Lower leg skin (tissue), 4 donors: ENCODE measurements around the gene CELF2. TPM values are rescaled to one million over a fixed set of nuclear protein-coding genes. Genes with fewer than 3 reads are reported as not detected.

Experiments
- DNase-seq, 2 donors: peaks; one replicate each; pipeline ENCODE4 v3.0.0-alpha.2; 2019; ENCODE audit warnings: low spot score in 2 of 2
- H3K4me3 ChIP-seq: fragments of 200-600 bp; sonication (generic); 2 replicates; pipeline ENCODE4 v1.5.1; 2017; ENCODE audit warnings: mild to moderate bottlenecking, low read depth; ENCODE audit not compliant: poor library complexity, severe bottlenecking
- POLR2A ChIP-seq, 2 donors: fragments of 450-650 bp; IDR thresholded peaks; one replicate each; pipeline ENCODE4 v1.6.1; 2016 to 2017; ENCODE audit warnings: antibody characterized with exemption in 2 of 2, mild to moderate bottlenecking in 1 of 2, moderate library complexity in 1 of 2
- WGBS, 2 donors: methylation state at CpG; one replicate each; pipeline ENCODE4 v1.1.5; 2018; 5-methylcytosine and 5-hydroxymethylcytosine counted together
- intact Hi-C: fragments of 100-400 bp; cut with DNase I; formaldehyde crosslinking; loops from one replicate; pipeline ENCODE4 v1.15.0; 2023; ENCODE audit warnings: low total_unique reads
- total RNA-seq, 4 donors: library from RNA; depleted of rRNA; stranded (reverse); fragments of >200 nt; gene quantifications; one replicate each; pipeline ENCODE4 v1.1.0, GENCODE V29; 2016
- TF ChIP-seq, protein P1 (sequence below), 3 donors: fragments of 450-650 bp; IDR thresholded peaks; one replicate each; pipeline ENCODE4 v1.5.1; 2016; ENCODE audit warnings: antibody characterized with exemption in 3 of 3, mild to moderate bottlenecking in 3 of 3, moderate library complexity in 2 of 3

The CELF2 gene
- total RNA-seq, 4 donors from 2014 or later = 16.9 to 39.9 (median 20.7) TPM

DNA sequence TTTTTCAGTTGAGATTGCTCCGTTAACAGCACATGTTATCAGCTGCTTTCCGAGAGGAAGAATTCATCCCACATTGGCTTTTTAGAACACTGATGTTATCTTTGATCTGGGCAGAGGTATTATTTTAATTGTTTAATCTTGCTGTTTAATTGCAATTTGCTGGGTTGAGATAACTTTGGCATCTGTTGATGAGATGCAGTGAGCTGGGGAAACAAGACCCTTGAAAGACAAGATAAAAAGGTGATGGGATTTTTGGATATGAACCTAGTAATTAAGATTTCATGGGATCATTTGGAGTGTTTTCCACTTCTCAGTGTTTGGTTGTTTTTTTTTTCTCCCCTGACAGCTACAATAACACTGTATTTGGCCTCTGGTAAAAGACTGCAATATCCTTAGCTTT is 4.5 kb downstream of the CELF2 start:
- intact Hi-C loops = no loop called here
- no peak overlapping the region for H3K4me3 ChIP-seq
- WGBS, 2 donors = 51 to 60% methylated on average over 2 of the region's 2 CpGs
- no peak for DNase-seq
- TF ChIP-seq, protein P1, sequence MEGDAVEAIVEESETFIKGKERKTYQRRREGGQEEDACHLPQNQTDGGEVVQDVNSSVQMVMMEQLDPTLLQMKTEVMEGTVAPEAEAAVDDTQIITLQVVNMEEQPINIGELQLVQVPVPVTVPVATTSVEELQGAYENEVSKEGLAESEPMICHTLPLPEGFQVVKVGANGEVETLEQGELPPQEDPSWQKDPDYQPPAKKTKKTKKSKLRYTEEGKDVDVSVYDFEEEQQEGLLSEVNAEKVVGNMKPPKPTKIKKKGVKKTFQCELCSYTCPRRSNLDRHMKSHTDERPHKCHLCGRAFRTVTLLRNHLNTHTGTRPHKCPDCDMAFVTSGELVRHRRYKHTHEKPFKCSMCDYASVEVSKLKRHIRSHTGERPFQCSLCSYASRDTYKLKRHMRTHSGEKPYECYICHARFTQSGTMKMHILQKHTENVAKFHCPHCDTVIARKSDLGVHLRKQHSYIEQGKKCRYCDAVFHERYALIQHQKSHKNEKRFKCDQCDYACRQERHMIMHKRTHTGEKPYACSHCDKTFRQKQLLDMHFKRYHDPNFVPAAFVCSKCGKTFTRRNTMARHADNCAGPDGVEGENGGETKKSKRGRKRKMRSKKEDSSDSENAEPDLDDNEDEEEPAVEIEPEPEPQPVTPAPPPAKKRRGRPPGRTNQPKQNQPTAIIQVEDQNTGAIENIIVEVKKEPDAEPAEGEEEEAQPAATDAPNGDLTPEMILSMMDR (IDR thresholded peaks at IDR 0.05) = no peak
- TF ChIP-seq POLR2A (IDR thresholded peaks at IDR 0.05) = no peak

DNA sequence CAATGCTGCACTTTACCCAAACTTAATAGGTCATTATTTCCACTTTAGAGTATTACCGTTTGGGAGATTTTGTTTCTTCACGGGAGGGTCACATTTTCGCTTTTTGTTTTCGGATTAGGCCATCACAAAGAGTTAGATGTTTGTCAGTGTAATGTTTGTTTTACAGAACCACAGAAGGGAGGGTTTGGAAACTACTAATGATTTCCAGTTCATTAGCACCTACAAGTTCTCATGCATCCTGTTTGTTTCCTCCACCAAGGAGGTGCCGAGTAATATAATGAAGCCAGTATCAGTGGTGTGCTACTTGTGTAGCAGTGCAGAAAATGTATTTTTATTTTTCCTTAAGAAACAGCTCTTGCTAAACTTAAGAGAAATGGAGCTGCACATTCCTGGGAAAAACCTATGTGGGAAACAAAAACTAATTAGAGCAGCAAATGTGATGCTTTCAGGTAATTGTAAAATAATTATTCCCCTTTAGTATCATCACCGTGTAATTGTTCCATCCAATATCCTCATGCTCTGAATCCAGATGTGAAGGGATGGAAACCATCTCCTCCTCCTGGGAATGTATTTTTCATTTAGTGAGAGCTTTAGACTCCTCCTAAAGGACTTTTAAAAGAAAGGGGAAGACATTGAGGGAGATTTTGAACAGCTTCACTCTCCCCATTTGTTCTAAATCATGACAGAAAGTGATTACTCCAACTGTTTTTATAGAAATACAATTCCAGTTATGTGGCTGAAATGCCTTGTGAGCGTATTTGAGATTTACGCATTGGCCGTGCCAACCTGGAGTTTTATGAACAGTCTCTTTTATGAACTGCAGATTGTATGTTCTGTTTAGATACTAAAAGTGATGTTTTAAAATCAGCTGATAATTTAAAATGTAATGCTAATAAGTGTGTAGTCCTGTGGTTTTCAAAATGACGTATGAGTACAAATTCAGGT is 5.6 kb downstream of the CELF2 start:
- 78 to 79% methylated on average over 10 of the region's 10 CpGs for WGBS, 2 donors
- no peak for DNase-seq
- TF ChIP-seq, protein P1 (IDR thresholded peaks at IDR 0.05) = no peak
- no peak for TF ChIP-seq POLR2A (IDR thresholded peaks at IDR 0.05)
- intact Hi-C loops = no loop called here
- H3K4me3 ChIP-seq = no peak overlapping the region

DNA sequence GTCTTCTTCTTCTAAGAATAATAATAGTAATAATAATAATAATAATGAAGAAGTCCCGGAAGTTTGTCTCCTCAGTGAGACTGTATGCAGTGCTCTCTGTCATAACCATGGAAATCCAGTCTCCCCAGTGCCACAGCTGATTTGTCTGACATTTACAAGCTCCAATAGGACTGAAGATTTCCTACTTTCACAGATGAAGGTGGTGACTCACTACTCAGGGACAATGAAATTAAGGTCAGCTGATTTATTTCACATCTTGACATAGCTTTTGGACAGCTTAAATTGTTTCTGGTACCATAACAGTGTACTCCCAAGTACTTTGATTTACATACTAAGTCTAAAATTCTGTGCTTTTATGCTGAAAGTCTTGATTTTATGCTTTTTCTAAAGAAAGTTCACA is 6.9 kb downstream of the CELF2 start:
- WGBS, 2 donors = 74 to 86% methylated on average over 1 of the region's 1 CpG

GRCh38 chr10:11025978-11026377 is 8.3 kb downstream of the CELF2 start:
- intact Hi-C loops = no loop called here
- no peak overlapping the region for H3K4me3 ChIP-seq
- WGBS, 2 donors = 77 to 78% methylated on average over 7 of the region's 7 CpGs
- TF ChIP-seq, protein P1 (IDR thresholded peaks at IDR 0.05) = no peak
- TF ChIP-seq POLR2A (IDR thresholded peaks at IDR 0.05) = no peak
- DNase-seq = no peak

More for the DNA sequence above, 6.9 kb downstream of the CELF2 start:
- TF ChIP-seq, protein P1 (IDR thresholded peaks at IDR 0.05) = no peak
- TF ChIP-seq POLR2A (IDR thresholded peaks at IDR 0.05) = no peak
- intact Hi-C loops = no loop called here
- DNase-seq = no peak
- no peak overlapping the region for H3K4me3 ChIP-seq

DNA sequence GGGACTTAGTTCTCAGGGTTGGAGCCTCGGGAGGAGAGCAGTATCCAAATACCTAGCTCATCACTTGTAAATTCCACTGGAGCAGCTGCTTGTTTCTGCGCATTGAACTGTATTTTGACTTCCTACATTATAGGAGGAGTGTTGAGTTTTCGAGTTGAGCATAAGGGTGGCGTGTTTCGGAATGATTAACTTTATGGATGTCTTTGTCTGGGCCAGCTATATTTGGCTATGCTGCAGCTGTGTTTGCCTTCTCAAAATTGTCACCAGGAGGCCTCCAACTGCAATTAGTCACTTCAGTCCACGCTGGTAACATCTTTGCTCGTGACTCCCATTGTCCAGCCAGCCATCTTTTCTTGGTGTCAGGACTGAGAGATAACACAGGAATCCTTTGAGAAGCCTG is 9.1 kb downstream of the CELF2 start:
- TF ChIP-seq, protein P1 (IDR thresholded peaks at IDR 0.05) = no peak
- no peak for TF ChIP-seq POLR2A (IDR thresholded peaks at IDR 0.05)
- no peak for DNase-seq
- intact Hi-C loops = no loop called here
- no peak overlapping the region for H3K4me3 ChIP-seq
- WGBS, 2 donors = 76 to 82% methylated on average over 7 of the region's 7 CpGs
